Renal pelvis (tissue), 4 donors: ENCODE data around the gene KRT15. TPM values are rescaled to one million over a fixed set of nuclear protein-coding genes. Genes with fewer than 3 reads are reported as not detected.

Experiments used
- DNase-seq: peaks from one replicate; pipeline ENCODE4 v3.0.0-alpha.2; 2013
- polyA plus RNA-seq, 3 donors: library from polyadenylated mRNA; unstranded; fragments of 120-200 nt; gene quantifications; one replicate each; pipeline ENCODE4 v1.2.1, GENCODE V29; 2013; ENCODE audit not compliant: insufficient read length in 3 of 3

KRT15 gene
- polyA plus RNA-seq, 3 donors = 1.3 to 3.1 (median 2.9) TPM

- DNase-seq = no peak
Measured at GRCh38 chr17:41527063-41528023, 8.7 kb upstream of the KRT15 start.

GRCh38 chr17:41524261-41524660 is 5.6 kb upstream of the KRT15 start:
- DNase-seq = no peak

- DNase-seq = no peak
Measured at GRCh38 chr17:41523787-41524186, 5.1 kb upstream of the KRT15 start.

- no peak for DNase-seq
Measured at GRCh38 chr17:41523225-41523593, 4.5 kb upstream of the KRT15 start.

GRCh38 chr17:41522301-41523224 is 3.9 kb upstream of the KRT15 start:
- no peak for DNase-seq

- DNase-seq = no peak
Measured at GRCh38 chr17:41521574-41522261, 3.0 kb upstream of the KRT15 start.

- no peak for DNase-seq
Measured at GRCh38 chr17:41520821-41521521, 2.3 kb upstream of the KRT15 start.

GRCh38 chr17:41519501-41520224 is 973 bp upstream of the KRT15 start:
- no peak for DNase-seq

GRCh38 chr17:41518031-41518430 is 659 bp downstream of the KRT15 start:
- DNase-seq = no peak

GRCh38 chr17:41516830-41517283 is 1.8 kb downstream of the KRT15 start:
- DNase-seq = no peak

- DNase-seq = no peak
Measured at GRCh38 chr17:41516147-41516829, 2.4 kb downstream of the KRT15 start.

GRCh38 chr17:41513168-41513547 is 5.5 kb downstream of the KRT15 start:
- DNase-seq = no peak

GRCh38 chr17:41512546-41513167 is 6.0 kb downstream of the KRT15 start:
- DNase-seq = no peak

GRCh38 chr17:41511716-41512115 is 7.0 kb downstream of the KRT15 start:
- no peak for DNase-seq

GRCh38 chr17:41511116-41511515 is 7.6 kb downstream of the KRT15 start:
- no peak for DNase-seq

GRCh38 chr17:41510251-41511065 is 8.2 kb downstream of the KRT15 start:
- DNase-seq = no peak

GRCh38 chr17:41507315-41507880 is 11.3 kb downstream of the KRT15 start:
- no peak for DNase-seq
